T47D (cell line): ENCODE measurements around the gene ORAI2.
"Not testable (repeated sequence)": the region's sequence is repeated elsewhere in the genome, so short reads cannot be mapped to it uniquely, and the experiment has no call there.

Source experiments
- DNase-seq, 2 experiments: peaks; one replicate each; pipeline versions ENCODE4 v3.0.0 to v3.0.0-alpha.2; 2011 to 2012; ENCODE audit warnings: low read depth in 1 of 2, low spot score in 1 of 2
- in situ Hi-C: cut with HindIII; loops from 2 replicates; pipeline ENCODE4 v1.10.0; 2016; ENCODE audit warnings: low sequenced_read_pairs, low pct_unique_long_range_greater_than_20kb

ORAI2 gene

DNA sequence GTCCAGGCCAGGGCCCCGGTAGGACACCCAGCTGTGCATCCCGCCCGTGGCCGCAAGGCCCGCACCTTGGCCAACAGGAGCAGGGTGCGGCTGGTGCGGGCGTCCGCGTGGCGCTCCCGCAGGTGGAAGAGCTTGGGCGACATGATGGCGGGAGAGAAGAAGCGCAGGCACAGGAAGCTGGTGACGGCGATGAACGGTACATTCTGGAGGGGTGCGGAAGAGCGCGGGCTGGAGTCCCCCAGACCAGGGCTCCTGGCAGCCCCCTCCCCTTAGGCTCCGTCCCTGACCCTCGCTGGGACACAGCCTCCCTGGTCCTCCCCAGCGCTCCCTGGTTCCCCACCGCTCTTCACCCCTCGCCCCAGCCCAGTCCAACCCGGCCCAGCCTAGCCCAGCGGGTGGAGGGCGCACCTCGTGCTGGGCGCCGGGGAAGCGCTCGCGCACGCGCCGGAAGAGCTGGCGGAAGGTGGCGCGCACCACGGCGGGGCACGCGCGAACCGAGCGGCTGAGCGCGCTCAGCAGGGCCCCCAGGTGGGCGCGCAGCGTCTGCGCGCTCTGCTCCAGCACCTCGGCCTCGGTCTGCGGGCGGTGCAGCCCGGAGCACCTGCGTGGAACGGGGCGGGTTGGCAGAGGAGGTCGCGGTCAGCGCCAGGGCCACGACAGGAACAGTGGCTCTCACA, 61.2 kb downstream of the ORAI2 start:
- DNase-seq, in situ Hi-C loops: not testable (repeated sequence)

DNA sequence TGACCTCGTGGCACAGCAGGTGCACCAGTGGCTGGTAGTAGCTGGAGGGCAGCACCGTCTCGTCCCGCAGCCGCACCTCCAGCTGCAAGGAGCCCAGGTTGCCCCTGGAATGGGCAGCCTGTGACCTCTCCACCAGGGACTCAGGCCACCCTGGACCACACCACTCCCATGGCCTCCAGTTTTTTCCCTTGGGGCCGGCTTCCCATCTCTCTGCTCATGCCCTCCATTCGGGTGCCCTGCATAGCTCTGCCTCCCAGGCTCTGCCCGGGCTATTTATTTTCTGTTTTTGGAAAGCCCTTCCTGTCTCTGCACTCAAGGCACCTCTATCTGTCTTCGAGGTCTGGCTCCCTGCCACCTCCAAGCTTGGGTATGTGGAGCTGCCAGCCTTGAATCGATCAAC, 63.5 kb downstream of the ORAI2 start:
- in situ Hi-C loops, DNase-seq: not testable (repeated sequence)

DNA sequence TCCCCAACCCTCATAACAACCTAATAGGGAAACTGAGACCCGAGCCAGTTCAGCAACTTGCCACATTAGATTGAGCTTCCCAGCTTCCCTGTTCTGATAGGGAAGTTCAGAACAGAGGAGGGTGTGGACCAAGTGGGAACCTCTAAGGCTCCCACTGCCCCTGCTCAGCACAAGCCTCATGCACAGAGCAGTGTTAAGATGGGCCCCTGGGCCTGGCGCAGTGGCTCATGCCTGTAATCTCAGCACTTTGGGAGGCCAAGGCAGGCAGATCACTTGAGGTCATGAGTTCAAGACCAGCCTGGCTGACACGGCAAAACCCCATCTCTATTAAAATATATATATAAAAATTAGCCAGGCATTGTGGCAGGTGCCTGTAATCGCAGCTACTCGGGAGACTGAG, 63.9 kb downstream of the ORAI2 start:
- DNase-seq, in situ Hi-C loops: not testable (repeated sequence)

DNA sequence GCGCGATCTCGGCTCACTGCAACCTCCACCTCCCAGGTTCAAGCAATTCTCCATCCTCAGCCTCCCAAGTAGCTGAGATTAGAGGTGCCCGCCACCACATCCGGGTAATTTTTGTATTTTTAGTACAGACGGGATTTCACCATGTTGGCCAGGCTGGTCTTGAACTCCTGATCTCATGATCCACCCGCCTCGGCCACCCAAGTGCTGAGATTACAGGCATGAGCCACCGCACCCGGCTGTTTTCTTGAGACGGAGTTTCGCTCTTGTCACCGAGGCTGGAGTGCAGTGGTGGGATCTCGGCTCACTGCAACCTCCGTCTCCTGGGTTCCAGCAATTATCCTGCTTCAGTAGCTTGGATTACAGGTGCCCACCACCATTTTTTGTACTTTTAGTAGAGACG, 64.9 kb downstream of the ORAI2 start:
- DNase-seq, in situ Hi-C loops: not testable (repeated sequence)

DNA sequence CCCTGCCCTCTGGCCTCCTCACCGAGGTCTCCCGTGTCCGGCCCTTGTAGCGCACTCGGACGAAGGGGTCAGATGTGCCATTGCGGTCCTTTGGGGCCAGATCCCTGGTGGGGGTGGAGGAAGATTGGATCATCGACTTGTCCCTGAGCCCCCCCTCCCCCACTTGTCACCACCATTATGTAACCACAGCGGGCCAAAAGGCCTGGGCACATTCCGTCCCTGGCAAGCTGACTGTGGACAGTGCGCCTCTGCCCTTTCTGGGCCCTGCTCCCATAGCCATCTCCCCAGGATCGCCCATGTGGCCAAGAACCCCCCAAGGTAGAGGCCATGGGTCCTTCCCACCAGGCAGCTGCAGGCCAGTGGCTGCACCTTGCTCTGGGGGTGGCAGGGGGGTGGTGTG, 69.8 kb downstream of the ORAI2 start:
- DNase-seq, in situ Hi-C loops: not testable (repeated sequence)

DNA sequence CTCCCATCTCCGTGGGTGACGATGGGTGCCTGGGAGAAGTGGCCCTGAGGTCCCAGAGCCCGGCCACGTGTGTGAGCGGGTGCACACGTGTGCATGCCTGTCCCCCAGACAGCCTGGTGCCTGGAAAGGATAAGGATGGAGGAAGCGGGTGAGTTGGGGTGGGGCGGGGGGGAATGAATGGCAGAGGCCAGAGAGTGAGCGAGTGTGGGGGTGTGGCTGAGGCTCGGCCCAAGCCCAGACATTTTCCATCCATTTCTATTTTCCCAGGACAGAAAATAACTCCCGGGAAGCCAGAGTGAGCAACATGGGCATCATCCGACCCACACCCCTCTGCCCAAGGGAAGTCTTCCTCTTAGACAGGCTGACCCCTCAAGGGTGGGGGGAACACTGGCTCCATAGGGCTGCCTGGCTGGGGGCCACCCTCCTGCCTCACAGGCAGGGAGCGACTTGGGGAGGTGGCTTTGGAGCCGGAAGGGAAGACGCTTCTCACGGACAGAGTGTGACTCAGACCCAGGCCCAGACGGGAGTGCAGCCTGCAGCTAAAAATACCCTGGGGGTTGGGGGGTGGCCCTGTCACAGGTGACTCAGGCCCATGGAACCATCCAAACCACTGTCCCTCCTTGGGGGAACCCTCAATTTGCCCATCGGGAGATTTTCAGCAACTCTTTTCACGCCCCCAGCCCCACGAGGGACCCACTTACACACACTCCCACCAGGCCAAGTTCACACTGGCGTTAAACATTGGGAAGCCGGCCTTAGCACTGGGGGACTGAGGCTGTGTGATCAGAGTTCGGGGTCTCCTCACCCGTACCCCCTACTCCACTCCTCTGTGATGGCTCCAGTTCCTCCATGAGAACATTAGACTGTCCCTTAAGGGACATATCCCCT, 72.2 kb downstream of the ORAI2 start:
- DNase-seq, in situ Hi-C loops: not testable (repeated sequence)
